Measurements from ENCODE around the gene MYH3.

- TF ChIP-seq CTCF (IDR thresholded peaks at IDR 0.05), result no peak
- TF ChIP-seq POLR2A (IDR thresholded peaks at IDR 0.05), result no peak
- TF ChIP-seq EP300 (IDR thresholded peaks at IDR 0.05), result no peak
- TF ChIP-seq POLR2AphosphoS5 (IDR thresholded peaks at IDR 0.05), result no peak
Measured at GRCh38 chr17:10622617-10623485, 34.3 kb downstream of the MYH3 start.

Measured in sigmoid colon (tissue), 4 donors.